NT2/D1 (cell line): ENCODE measurements around the gene DOCK7.
"Not testable (repeated sequence)": the region's sequence is repeated elsewhere in the genome, so short reads cannot be mapped to it uniquely, and the experiment has no call there.

Experiments used
- DNase-seq: peaks from one replicate; pipeline ENCODE4 v3.0.0-alpha.2; 2011; ENCODE audit warnings: low read depth, low spot score
- H3K27me3 ChIP-seq: 2 replicates; pipeline ENCODE4 v1.6.0; 2011; ENCODE audit warnings: mild to moderate bottlenecking; ENCODE audit not compliant: insufficient read length, insufficient read depth
- H3K36me3 ChIP-seq: 2 replicates; pipeline ENCODE4 v1.6.1; 2011; ENCODE audit warnings: mild to moderate bottlenecking, low read length, mixed read lengths; ENCODE audit not compliant: insufficient read depth, insufficient read length
- H3K4me1 ChIP-seq: 2 replicates; pipeline ENCODE4 v1.5.1; 2011; ENCODE audit not compliant: insufficient read depth, insufficient read length
- H3K4me3 ChIP-seq: 2 replicates; pipeline ENCODE4 v1.5.1; 2011; ENCODE audit warnings: low read depth; ENCODE audit not compliant: insufficient read length
- H3K9ac ChIP-seq: 2 replicates; pipeline ENCODE4 v1.6.0; 2011; ENCODE audit warnings: low read depth; ENCODE audit not compliant: insufficient read length
- H3K9me3 ChIP-seq: 2 replicates; pipeline ENCODE4 v1.5.1; 2011; ENCODE audit warnings: mild to moderate bottlenecking, low read length; ENCODE audit not compliant: insufficient read depth
- SUZ12 ChIP-seq: IDR thresholded peaks from 2 replicates; pipeline ENCODE4 v1.6.1; 2011; ENCODE audit not compliant: insufficient read length, insufficient read depth; ENCODE audit errors: extremely low read depth
- YY1 ChIP-seq: IDR thresholded peaks from 2 replicates; pipeline ENCODE4 v1.6.1; 2011; ENCODE audit not compliant: insufficient read length, insufficient read depth
- ZNF274 ChIP-seq: IDR thresholded peaks from 2 replicates; pipeline ENCODE4 v1.6.1; 2011; ENCODE audit warnings: mild to moderate bottlenecking, low read depth, low read length

Gene DOCK7

DNA sequence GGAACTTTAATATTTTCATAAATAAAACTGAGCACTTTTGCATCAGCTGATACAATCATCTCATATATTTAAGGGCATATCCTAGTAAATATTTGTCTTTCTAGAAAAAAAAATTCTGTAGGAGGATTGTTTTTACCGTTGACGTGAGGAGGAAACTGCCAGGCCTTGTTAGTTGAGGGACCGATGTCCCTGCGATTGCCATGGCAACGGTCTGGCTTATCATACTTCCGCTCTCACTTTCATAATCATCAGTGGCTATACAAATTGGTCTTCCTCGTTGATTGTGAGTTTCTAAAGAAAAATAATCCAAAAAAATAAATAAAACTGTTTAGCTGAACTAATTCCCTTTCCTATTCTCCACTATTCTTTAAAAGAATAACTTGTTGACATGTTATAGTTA, 160.2 kb downstream of the DOCK7 start:
- H3K27me3 ChIP-seq: no peaks in the 10 kb centered on the region
- no peaks in the 10 kb centered on the region for H3K9me3 ChIP-seq
- no peak overlapping the region for H3K9ac ChIP-seq
- DNase-seq: no peak
- peaks cover 11% of the 10 kb centered on the region for H3K36me3 ChIP-seq
- no peaks in the 10 kb centered on the region for H3K4me1 ChIP-seq
- no peak overlapping the region for H3K4me3 ChIP-seq
- TF ChIP-seq ZNF274 (no peak), SUZ12 (no peak), YY1 (no peak)

- not testable (repeated sequence) for H3K4me3 ChIP-seq, H3K9me3 ChIP-seq, H3K27me3 ChIP-seq, H3K4me1 ChIP-seq, H3K9ac ChIP-seq, DNase-seq, H3K36me3 ChIP-seq
These were observed 160.8 kb downstream of the DOCK7 start for GRCh38 chr1:62527346-62527745.

DNA sequence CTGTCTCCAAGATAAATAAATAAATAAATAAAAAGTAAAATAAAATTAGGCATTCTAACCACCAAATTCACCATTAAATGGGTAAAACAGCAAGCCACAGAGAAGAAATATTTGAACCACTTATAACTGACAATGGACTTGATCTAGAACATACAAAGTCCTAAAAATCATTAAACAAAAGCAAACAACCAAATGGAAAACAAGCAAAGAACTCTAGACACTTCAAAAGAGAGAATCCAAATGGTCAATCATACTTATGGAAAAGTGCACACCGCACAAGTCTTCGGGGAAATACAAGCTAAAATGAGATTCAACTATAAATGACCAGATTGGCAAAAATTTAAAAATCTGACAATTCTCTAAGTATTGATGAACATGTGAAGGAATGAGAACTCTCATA, 164.3 kb downstream of the DOCK7 start:
- peaks cover 4% of the 10 kb centered on the region for H3K36me3 ChIP-seq
- no peaks in the 10 kb centered on the region for H3K4me1 ChIP-seq
- H3K9ac ChIP-seq: no peak overlapping the region
- 0 out of 2 replicates have a peak, but pooled peaks cover 4% of the 10 kb centered on the region for H3K9me3 ChIP-seq
- H3K4me3 ChIP-seq: no peak overlapping the region
- TF ChIP-seq ZNF274 (no peak), SUZ12 (no peak), YY1 (no peak)
- DNase-seq: no peak
- H3K27me3 ChIP-seq: no peaks in the 10 kb centered on the region

DNA sequence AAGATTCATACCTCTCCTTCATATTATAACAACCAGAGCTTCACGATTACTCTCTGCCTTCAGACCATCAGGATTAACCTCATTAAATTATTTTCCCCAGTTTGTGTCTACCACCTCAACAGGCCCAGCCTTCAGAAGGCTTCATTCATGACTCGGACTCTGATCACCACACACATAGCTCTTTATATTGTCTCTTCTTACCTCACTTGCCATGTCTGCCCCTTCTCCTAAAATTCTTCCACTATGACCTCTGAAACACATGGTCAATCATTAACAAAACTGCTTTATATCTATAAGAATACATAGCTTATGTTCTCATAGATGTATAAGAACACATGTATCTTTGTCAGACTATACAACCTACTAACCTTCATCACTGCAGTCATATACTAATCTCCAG, 171.6 kb downstream of the DOCK7 start:
- H3K4me1 ChIP-seq: no peaks in the 10 kb centered on the region
- H3K9me3 ChIP-seq: 0 out of 2 replicates have a peak, but pooled peaks cover 4% of the 10 kb centered on the region
- no peak overlapping the region for H3K9ac ChIP-seq
- H3K4me3 ChIP-seq: no peak overlapping the region
- H3K27me3 ChIP-seq: no peaks in the 10 kb centered on the region
- no peak for DNase-seq
- peaks cover 4% of the 10 kb centered on the region for H3K36me3 ChIP-seq
- TF ChIP-seq SUZ12 (no peak), ZNF274 (no peak), YY1 (no peak)

GRCh38 chr1:62514746-62515423, 173.3 kb downstream of the DOCK7 start:
- no peak for DNase-seq
- TF ChIP-seq YY1 (no peak), ZNF274 (no peak), SUZ12 (no peak)
- H3K4me3 ChIP-seq: no peak overlapping the region
- H3K4me1 ChIP-seq: no peaks in the 10 kb centered on the region
- no peaks in the 10 kb centered on the region for H3K27me3 ChIP-seq
- 0 out of 2 replicates have a peak, but pooled peaks cover 4% of the 10 kb centered on the region for H3K9me3 ChIP-seq
- peaks cover 6% of the 10 kb centered on the region for H3K36me3 ChIP-seq
- H3K9ac ChIP-seq: no peak overlapping the region

- Histone ChIP-seq H3K27me3 (no peaks in the 10 kb centered on the region), H3K9me3 (no peaks in the 10 kb centered on the region), H3K4me3 (no peak overlapping the region), H3K9ac (no peak overlapping the region), H3K36me3 (peaks cover 10% of the 10 kb centered on the region), H3K4me1 (no peaks in the 10 kb centered on the region)
- TF ChIP-seq ZNF274 (no peak), YY1 (no peak), SUZ12 (no peak)
- no peak for DNase-seq
These were observed 175.2 kb downstream of the DOCK7 start for GRCh38 chr1:62513013-62513412.

DNA sequence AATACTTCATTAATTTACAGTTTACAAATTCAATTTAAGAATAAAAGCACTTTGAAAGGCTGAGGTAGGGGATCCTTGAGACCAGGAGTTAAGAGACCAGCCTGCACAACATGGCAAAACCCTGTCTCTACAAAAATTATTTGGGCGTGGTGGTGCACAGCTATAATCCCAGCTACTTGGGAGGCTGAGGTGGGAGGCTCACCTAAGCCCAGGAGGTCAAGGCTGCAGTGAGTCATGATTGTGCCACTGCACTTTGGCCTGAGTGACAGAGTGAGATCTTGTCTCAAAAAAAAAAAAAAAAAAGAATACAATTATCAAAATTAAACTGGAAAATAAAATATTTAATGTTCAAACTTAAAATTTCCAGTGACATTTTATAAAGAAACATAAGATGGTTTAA, 179.2 kb downstream of the DOCK7 start:
- Histone ChIP-seq H3K4me1 (no peaks in the 10 kb centered on the region), H3K9ac (no peak overlapping the region), H3K27me3 (no peaks in the 10 kb centered on the region), H3K9me3 (no peaks in the 10 kb centered on the region), H3K4me3 (no peak overlapping the region), H3K36me3 (peaks cover 16% of the 10 kb centered on the region)
- no peak for TF ChIP-seq SUZ12
- no peak for TF ChIP-seq ZNF274
- no peak for TF ChIP-seq YY1
- DNase-seq: no peak

- peak; percentile 33 for DNase-seq
- TF ChIP-seq ZNF274 (no peak), YY1 (no peak), SUZ12 (no peak)
- Histone ChIP-seq H3K27me3 (no peaks in the 10 kb centered on the region), H3K4me3 (no peak overlapping the region), H3K36me3 (peaks cover 16% of the 10 kb centered on the region), H3K9ac (no peak overlapping the region), H3K4me1 (no peaks in the 10 kb centered on the region), H3K9me3 (no peaks in the 10 kb centered on the region)
These were observed 179.9 kb downstream of the DOCK7 start for GRCh38 chr1:62508187-62508758.
